GM18508 (cell line): Measurements from ENCODE around the gene C1orf21.

Experiments used
- ATAC-seq: cut with Tn5 transposase; IDR thresholded peaks from one replicate; pipeline ENCODE4 v1.9.1; 2021; ENCODE audit warnings: moderate number of reproducible peaks; ENCODE audit not compliant: insufficient read depth, unreplicated experiment

C1orf21 gene

DNA sequence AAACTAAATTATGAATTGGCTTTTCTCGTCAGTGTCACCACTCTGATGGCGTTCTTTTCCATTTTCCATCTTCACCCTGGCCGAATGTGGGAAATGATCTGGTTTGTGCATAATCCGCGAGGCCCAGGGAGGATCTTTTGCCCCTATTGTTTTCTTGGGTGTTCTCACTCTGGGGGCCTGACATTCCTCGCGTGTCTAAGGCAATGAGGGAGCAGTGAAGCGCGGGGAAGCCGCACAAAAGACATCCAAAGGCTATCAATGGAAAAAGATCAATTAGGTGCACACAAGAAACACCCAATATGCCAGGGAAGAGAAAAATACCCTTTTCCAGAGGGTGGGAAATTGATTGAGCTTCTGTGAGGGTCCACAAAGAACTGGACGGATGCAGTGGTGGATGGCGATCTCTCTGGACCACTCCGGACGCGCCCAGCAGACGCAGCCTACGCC, 941 bp upstream of the C1orf21 start:
- ATAC-seq, result no peak

DNA sequence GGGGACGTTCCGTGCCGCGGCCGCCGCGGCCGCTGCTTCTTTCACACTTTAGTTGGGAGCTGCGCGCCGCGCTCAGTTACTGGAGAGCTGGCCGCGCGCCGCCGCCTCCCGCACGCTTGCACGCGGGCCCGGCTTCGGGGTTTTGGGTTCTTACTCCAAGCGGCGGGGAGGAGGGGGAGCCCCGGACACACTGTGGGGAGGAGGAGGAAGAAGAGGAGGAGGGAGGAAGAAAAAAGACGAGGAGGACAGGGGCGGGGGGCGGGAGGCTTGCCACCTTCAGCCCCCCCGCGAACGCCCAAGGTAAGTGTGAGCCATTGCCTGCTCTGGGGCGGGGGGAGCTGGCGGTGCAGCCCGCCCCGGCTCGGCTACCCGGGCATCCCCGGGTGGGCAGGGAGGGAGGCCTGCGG, 243 bp downstream of the C1orf21 start:
- ATAC-seq, result no peak

DNA sequence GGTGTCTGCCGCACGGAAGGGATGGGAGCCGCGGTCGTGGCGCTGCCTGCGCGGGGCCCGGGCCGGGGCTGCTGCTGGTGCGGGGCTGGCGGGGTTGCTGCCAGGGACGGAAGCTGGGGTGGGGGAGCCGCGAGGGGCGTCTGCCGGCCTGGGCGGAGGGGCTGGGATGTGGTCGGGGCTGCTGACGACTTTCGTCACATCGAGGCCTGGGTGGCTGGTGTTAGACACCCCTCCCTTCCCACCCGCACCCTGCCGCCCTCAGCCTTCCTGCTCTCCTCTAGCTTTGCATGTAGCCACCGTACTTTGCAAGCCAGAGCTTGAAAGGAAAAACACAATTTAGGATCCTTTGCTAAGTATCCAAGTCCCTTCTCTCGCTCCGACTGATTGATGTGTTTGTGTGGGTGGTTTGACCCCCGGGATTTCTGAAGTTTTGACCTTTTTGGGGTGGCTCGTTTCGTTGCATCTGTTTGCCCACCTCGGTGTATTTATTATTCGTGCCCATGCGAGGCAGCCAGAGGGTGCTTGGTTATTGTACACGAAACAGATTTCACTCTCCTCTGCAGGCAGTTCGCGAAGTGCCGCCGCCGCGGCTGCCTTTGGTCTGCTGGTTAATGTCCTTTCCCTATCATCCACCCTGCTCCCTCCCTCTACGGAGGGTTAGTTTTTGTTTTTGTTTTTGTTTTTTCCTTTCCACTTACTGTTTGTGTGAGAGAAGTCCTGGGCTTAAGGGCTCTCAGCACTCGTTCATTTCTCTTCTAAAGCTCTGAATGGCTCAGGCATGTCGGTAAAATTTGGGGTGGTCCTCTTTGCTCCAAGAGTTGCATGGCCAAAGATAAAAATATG, 868 bp downstream of the C1orf21 start:
- ATAC-seq, result no peak

DNA sequence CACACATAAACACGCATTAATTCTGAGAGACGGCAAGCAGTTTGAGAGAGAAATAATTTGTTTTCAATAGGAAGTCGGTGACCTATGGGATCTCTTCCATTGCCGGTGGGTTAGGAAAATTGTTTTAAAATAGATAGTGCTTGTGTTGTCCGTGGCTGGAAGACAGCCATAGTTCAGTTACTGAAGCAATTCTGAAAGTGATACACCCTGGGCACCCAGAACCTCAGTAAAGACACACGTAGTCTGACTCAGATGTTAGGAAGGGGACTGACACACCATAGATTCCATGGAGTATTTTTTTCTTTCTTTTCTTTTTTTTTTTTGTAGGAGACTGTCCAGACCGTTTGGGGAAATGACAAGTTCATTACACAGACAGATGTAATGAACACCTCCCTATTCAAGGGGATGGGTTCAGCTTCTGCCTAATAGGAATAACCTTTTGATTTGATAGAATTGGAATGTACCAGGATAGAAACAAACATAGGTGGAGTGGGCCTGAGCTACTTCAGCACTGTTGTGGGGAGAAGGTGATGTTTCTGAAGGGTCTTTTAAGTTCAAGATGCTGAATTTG, 1.6 kb downstream of the C1orf21 start:
- no peak for ATAC-seq

DNA sequence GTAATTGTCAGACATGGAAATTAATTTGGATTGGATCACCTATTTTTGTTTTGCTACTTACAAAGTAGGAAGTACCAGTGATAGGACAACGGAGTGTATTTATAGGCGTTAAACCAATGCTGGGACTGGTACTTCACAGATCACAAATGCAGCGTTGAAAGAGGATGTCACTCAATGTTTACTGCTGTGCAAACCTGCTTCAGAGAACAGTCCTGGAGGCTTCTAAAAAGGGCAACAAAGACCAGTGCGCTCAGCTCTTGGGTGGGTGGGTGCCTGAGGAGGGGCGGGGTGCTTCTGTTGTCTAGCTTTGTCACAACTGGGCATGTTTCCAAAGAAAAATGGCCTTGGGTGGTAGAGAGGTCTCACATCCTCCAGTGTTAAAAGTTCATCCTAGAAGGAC, 2.1 kb downstream of the C1orf21 start:
- no peak for ATAC-seq

DNA sequence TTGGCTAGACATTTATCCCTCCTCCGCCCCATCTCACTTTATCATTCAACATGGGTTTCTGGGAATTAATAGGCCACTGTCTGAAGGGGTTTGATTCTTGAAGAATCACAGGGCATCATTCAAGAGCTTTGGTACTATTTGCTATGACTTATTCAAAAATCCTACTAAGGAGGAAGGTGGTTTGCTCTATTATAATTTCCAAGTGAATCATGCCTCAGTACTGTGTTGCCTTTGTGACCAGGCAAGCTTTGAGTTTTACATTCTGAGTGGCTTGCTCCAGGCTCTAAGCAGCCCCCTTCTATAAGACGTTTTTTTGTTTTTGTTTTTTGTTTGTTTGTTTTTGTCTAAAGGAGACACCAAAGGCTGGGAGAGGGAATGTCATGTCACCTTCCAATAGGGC, 2.6 kb downstream of the C1orf21 start:
- ATAC-seq, result no peak

DNA sequence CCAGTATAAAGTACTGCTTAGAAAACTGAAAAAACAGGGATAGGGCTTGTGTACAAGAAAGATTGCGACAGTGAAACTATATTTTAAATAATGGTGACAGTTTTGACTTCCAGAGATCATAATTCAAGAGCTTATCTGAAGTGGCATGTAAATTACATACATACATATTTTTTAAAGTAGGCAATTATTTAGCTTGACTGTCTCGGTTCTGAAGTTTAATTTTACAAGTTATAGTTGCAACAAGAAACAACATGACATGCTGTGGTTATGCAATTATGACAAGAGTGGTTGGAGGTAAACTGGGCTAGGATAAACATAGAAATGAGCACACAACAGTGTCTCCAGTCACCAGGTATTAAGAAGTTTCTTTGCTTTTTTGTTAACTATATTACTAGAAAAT, 4.1 kb downstream of the C1orf21 start:
- ATAC-seq, result no peak

DNA sequence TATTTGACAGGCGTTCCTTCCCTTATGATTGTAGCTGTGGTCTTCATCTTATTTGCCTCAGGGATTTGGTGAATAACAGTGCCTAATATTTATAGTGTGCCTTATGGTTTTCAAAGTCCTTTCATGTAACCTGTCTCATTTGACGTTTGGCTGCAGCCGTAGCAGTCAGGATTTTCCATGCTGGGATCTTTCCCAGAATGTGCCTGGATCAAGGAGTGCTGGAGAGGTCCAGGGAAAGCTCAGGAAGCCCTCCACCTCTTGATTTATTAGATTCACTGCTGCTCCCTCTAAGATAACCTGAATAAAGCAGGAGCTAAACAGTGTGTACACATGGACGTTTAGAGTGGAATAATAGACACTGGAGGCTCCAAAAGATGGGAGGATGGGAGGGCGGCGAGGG, 5.2 kb downstream of the C1orf21 start:
- no peak for ATAC-seq

DNA sequence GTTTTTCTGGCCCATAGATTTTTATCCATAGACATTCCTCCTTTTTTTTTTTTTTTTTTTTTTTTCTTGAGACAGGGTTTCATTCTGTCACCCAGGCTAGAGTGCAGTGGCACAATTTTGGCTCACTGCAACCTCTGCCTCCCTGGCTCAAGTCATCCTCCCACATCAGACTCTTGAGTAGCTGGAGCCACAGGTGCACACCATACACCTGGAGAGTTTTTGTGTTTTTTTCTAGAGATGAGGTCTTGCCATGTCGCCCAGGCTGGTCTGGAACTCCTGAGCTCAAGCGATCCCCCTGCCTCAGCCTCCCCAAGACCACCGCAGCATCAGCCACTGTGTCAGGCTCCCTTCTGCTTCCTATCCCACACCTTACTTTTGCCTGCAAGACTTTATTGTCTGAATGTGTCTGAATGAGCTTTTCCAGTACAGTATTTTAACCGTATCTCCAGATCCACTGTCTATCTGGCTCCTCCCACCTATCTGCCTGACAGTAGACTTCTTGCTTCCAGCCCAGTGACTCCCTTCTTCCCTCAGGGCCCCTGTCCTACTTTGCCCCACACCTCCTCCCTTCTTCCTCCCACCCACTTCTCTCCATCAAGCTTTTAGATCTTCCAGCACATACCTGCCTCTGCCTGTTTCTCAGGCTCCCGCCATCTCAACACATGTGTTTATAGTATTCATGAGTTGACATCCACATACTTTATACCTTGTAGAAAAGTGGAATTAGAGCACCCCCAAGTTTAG, 6.1 kb downstream of the C1orf21 start:
- ATAC-seq, result no peak

DNA sequence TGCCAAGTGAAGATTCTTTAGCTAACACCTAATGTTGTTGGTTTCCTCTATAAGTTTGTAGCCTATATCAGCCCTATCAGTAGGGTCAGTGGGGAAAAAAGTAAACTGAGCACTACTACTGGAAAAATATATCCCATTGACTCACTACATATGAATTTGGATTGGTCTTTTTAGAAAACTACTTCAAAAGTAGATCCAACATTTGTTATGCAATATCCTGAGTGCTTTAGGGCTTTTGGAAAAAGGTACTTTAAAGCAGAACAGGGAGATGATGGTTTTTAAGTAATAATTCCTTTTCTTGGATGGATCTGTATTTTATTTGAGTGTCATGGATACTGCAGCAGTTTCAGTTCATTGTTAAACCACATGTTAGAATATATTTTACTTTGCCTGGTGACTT, 7.1 kb downstream of the C1orf21 start:
- no peak for ATAC-seq

DNA sequence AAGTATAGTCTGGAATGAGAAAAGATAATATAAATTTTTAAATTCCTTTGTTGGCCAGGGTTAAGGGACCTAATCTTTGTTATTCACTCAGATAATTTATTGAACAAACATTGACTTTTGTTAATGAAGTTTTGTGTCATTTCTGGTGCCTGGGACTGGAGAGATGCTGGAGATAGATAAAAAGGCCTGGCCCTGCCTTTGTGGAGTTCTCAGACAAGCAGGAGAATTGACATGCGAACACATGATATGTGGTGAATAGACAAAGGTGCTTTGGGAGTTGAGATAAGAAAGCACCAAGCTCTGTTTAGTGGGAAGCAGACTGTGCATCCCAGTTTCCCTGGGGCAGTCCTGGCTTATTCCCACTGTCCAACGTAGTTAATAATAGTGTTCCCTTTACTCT, 8.5 kb downstream of the C1orf21 start:
- no peak for ATAC-seq

DNA sequence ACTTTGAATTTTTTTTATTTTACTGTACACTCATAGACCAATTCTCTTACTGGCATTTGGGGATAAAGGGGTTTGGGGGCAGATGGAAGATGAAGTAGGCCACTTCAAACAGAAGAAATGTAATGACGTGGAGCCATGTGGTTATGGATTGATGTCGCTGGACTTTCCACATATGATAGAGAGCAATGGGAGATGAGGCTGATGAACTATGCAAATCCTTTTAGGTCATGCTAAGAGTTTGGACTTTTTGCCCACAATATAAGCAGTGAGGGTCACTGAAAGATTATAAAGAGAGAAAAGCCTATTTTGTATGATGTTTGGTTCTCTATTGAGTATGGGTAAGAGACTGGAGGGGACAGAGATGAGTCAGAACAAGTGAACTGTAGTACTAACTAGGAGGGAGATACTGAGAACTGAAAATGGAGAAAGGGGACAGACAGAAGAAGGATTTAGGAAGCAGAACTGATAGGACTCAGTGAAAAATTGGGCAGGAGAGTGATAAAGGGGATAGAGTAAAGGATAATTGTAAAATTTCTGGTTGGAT, 9.2 kb downstream of the C1orf21 start:
- no peak for ATAC-seq

DNA sequence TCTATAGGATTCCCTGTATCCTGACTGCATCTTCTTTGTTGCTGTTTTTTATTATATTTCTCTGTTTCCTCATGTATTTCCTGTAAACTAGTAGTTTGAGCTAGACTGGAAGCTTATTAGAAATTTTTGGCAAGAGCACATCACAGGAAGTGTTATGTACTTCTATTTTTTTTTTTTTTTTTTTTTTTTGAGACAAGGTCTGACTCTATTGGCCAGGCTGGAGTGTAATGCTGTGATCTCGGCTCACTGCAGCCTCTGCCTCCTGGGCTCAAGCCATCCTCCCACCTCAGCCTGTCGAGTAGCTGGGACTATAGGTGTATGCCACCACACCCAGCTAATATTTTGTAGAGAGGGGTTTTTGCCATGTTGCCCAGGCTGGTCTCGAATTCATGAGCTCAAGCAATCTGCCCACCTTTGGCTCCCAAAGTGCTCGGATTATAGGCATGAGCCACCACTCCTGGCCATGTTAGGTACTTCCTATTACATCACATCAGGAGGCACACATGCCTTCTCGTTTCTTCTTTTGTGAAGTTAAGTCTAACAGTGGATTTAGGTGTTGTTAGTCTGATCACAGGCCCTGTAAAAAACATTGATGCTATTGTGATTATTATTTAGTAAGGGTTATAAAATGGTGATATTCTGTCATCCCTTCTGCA, 12.5 kb downstream of the C1orf21 start:
- ATAC-seq, result no peak

DNA sequence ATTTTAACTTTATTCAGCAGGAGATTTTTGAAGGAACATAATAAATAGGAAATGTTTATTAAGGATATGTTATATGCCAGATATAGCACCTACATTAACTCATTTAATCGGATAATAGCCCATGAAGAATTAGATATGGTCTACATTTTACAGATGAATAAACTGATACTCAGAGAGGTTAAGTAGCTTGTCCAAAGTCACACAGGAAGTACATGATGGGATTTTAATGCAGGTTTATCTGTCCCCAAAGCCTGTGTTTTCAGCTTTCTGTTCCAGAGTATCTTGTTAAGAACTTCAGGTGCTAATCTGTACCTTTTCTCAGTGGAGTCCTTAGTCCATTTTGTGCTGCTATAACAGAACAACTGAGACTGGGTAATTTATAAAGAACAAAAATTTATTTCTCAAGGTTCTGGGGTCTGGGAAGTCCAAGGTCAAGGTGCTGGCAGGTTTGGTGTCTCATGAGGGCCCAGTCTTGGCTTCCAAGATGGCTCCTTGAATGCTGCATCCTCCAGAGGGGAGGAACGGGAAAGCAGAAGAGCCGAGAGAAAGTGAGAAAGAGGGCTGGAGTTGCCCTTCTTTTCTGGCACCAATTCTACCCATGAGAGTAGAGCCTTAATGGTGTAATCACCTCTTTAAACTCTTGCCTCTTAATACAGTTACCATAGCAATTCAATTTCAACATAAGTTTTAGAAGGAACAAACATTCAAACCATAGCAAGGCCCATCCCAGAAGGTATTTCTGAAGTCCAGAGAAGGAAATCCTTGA, 17.3 kb downstream of the C1orf21 start:
- ATAC-seq, result no peak

DNA sequence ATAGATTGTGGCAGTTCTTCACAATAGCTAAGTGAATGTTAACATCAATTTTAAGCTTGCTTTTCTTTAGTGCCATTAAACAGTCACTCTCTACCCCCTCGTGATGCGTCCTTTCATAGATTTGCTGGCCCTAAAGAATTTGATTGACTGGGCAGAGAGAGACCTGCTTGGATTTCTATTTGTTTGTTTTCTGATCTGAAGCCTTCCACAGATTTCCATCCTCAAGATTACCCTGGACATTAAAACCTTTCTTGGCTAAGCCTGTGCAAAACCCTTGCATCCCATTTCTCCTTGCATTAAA, 17.8 kb downstream of the C1orf21 start:
- ATAC-seq, result no peak

DNA sequence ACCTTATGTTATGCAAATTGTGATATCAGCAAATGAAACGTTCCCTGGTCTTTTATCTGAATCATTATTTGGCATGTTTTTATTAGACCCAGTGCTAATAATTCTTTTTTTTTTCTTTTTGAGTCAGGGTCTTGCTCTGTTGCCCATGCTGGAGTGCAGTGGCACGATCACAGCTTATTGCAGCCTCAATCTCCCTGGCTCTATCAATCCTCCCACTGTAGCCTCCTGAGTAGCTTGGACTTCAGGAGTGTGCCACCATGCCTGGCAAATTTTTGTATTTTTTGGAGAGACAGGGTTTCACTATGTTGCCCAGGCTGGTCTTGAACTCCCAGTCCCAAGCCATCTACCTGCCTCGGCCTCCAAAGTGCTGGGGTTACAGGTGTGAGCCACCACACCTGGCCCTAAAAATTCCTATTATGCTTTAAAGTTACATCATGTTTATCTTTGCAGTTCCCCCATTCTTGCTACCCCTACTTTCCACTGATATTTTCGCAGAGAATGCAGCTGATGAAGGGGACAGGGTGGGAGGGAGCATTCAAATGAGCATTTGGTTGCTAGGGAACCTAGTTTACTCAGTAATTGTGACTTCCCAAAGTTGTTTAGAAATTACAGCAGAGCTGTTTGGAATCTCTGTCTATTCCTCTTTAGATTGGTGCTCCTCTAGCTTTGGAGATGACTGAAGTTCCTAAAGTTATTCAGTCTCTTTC, 18.4 kb downstream of the C1orf21 start:
- no peak for ATAC-seq

DNA sequence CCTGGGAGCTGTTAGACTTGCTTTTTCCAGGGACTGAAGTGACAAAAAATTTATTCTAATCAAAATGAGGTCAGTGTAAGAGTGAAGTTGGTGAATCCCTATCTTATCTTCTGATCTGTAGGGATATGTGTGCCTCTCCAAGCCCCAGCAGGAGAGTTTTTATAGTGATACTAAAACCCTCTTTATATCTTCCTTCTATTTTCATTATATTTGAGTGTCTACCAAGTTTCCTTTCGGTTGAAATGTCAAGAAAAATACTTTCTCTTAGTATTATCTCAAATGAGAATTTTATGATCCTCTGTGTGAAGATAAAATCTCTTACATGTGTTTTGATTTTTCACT, 18.9 kb downstream of the C1orf21 start:
- ATAC-seq, result no peak

DNA sequence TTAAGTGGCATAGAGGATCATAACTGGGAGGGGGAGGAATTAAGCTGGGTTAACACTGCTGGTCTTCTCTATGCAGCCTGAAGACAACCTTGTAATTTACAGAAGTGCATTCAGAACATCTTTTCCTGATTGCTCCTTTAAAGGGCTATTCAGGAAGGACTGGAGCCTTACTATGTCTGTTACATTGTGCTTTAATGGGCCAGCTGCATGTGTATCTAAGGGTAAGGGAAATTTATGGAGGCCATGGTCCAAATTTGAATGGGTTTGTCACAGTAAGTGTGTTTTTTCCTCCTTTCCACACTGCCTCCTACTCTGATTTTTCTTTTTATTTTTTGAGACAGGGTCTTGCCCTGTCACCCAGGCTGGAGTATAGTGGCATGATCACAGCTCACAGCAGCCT, 19.6 kb downstream of the C1orf21 start:
- no peak for ATAC-seq

DNA sequence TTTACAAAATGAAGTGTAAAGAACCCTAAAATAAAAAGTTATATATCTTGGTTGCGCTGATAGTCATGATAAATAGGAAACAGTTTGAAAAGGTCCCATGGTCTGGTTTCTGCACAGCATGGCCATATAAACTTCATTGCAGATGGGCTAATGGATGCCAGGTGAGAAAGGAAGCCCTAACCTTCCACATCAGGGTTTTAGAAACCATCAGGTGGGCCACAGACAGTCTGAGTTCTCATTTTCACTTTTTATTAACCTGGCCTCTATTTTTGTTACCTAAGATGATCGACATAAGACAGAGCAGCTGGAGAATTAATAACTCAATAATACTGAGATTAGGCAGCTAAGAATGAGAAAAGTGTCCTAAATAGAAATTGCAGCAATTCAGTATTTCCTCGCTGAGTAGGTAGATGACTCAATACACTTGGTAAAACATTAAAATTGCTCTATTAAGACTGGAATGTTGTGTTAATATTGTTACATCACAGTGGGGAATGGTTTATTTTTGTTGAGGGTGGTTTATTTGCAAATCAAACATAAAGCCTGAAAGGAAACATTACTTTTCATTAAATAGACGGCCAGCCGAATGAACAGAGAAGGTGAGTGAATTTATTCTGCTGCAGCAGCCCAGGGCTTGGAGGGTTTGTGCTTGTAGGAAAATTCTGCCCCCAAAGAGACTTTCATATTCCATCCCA, 21.1 kb downstream of the C1orf21 start:
- ATAC-seq, result no peak
